GM04504 (cell line): ENCODE data around the gene TENT5C.

ENCODE experiments used
- DNase-seq: peaks from one replicate; pipeline ENCODE4 v3.0.0-alpha.2; 2012; ENCODE audit warnings: low read depth

Gene TENT5C

GRCh38 chr1:117636637-117637425 lies 31.0 kb downstream of the TENT5C start:
- no peak for DNase-seq

- no peak for DNase-seq
These were observed 32.3 kb downstream of the TENT5C start for GRCh38 chr1:117638141-117638540.

GRCh38 chr1:117638759-117639158 lies 32.9 kb downstream of the TENT5C start:
- no peak for DNase-seq

- DNase-seq = no peak
These were observed 33.9 kb downstream of the TENT5C start for GRCh38 chr1:117639741-117640140.

- no peak for DNase-seq
These were observed 35.7 kb downstream of the TENT5C start for GRCh38 chr1:117641536-117641935.

GRCh38 chr1:117642963-117643362 lies 37.1 kb downstream of the TENT5C start:
- no peak for DNase-seq

GRCh38 chr1:117643601-117644000 lies 37.8 kb downstream of the TENT5C start:
- DNase-seq = no peak

- DNase-seq = no peak
These were observed 39.0 kb downstream of the TENT5C start for GRCh38 chr1:117644696-117645311.

- no peak for DNase-seq
These were observed 39.5 kb downstream of the TENT5C start for GRCh38 chr1:117645343-117645742.

GRCh38 chr1:117646007-117646811 lies 40.4 kb downstream of the TENT5C start:
- no peak for DNase-seq

GRCh38 chr1:117646956-117647355 lies 41.1 kb downstream of the TENT5C start:
- DNase-seq = no peak

- DNase-seq = no peak
These were observed 42.2 kb downstream of the TENT5C start for GRCh38 chr1:117648015-117648414.

- no peak for DNase-seq
These were observed 45.2 kb downstream of the TENT5C start for GRCh38 chr1:117650840-117651568.

GRCh38 chr1:117651616-117652015 lies 45.8 kb downstream of the TENT5C start:
- DNase-seq = no peak

GRCh38 chr1:117652421-117652820 lies 46.6 kb downstream of the TENT5C start:
- DNase-seq = no peak

- DNase-seq = no peak
These were observed 47.3 kb downstream of the TENT5C start for GRCh38 chr1:117653195-117653594.

GRCh38 chr1:117653732-117654492 lies 48.1 kb downstream of the TENT5C start:
- DNase-seq = no peak

GRCh38 chr1:117654493-117655219 lies 48.8 kb downstream of the TENT5C start:
- DNase-seq = no peak

GRCh38 chr1:117655220-117655577 lies 49.4 kb downstream of the TENT5C start:
- DNase-seq = no peak

- DNase-seq = no peak
These were observed 50.4 kb downstream of the TENT5C start for GRCh38 chr1:117656202-117656641.

- DNase-seq = peak; percentile 45
These were observed 51.2 kb downstream of the TENT5C start for GRCh38 chr1:117657031-117657430.
